Gastrocnemius medialis (tissue), 4 donors: Measurements from ENCODE around the gene TMEM217. TPM values are rescaled to one million over a fixed set of nuclear protein-coding genes. Genes with fewer than 3 reads are reported as not detected.

ENCODE experiments used
- ATAC-seq, 2 donors: fragments of 150-250 bp; one replicate each; pipeline ENCODE4 v1.9.1; 2016
- DNase-seq, 2 donors: peaks; one replicate each; pipeline ENCODE4 v3.0.0-alpha.2; 2019
- H3K27ac ChIP-seq, 4 donors: fragments of 200-600 bp; sonication (generic); 1 replicate in 1 of 4; 2 replicates in 3 of 4; pipeline ENCODE4 v1.5.1; 2016 to 2018; ENCODE audit warnings: mild to moderate bottlenecking in 2 of 4, moderate library complexity in 1 of 4
- H3K27me3 ChIP-seq, 3 donors: fragments of 200-600 bp; sonication (generic) in 2 of 3; 1 replicate in 1 of 3; 2 replicates in 2 of 3; pipeline versions ENCODE4 v1.5.1 to v1.6.0; 2016 to 2019; ENCODE audit warnings: mild to moderate bottlenecking in 1 of 3, moderate library complexity in 1 of 3
- H3K36me3 ChIP-seq, 2 donors: fragments of 200-600 bp; sonication (generic) in 1 of 2; one replicate each; pipeline ENCODE4 v1.5.1; 2017 to 2018
- H3K4me1 ChIP-seq, 2 donors: fragments of 200-600 bp; sonication (generic) in 1 of 2; one replicate each; pipeline ENCODE4 v1.5.1; 2016 to 2017; ENCODE audit warnings: mild to moderate bottlenecking in 2 of 2
- H3K4me3 ChIP-seq, 4 donors: fragments of 200-600 bp; sonication (generic) in 3 of 4; 1 replicate in 1 of 4; 2 replicates in 3 of 4; pipeline ENCODE4 v1.5.1; 2016 to 2019; ENCODE audit warnings: mild to moderate bottlenecking in 2 of 4
- H3K9me3 ChIP-seq, 3 donors: fragments of 200-600 bp; sonication (generic) in 2 of 3; 1 replicate in 1 of 3; 2 replicates in 2 of 3; pipeline ENCODE4 v1.5.1; 2016 to 2019
- CTCF ChIP-seq, 5 experiments: fragments of 450-650 bp in 3 of 5; fragments of 200-600 bp in 2 of 5; sonication (generic) in 2 of 5; IDR thresholded peaks in 4 of 5; conservative IDR thresholded peaks in 1 of 5; 1 replicate in 4 of 5; 2 replicates in 1 of 5; pipeline ENCODE4 v1.5.1; 2016 to 2019; ENCODE audit warnings: antibody characterized with exemption in 5 of 5, mild to moderate bottlenecking in 3 of 5, moderate library complexity in 3 of 5
- POLR2A ChIP-seq, 2 donors: fragments of 450-650 bp; IDR thresholded peaks; one replicate each; pipeline ENCODE4 v1.6.1; 2017; ENCODE audit warnings: antibody characterized with exemption in 2 of 2, mild to moderate bottlenecking in 2 of 2, moderate library complexity in 2 of 2
- in situ Hi-C, 4 donors: fragments of 200-750 bp; cut with MboI; loops; one replicate each; pipeline versions ENCODE4 v1.15.0 to v1.8.0; 2017; ENCODE audit warnings: low sequenced_read_pairs in 4 of 4
- intact Hi-C: fragments of 100-400 bp; cut with DNase I; formaldehyde crosslinking; loops from one replicate; pipeline ENCODE4 v1.15.1; 2023; ENCODE audit warnings: low total_unique reads
- total RNA-seq, 4 donors: library from RNA; depleted of rRNA; stranded (reverse); fragments of >200 nt; gene quantifications; one replicate each; pipeline versions ENCODE4 v1.1.0 to v1.2.3, GENCODE V29; 2016

The TMEM217 gene
- total RNA-seq, 4 donors from 2014 or later = 0.22 TPM; not detected in 3

- intact Hi-C loops = loop anchor here (1.0 to 5.0 kb wide), 7 partner anchors 39 to 442 kb away; partner anchors contain the start of genes C6orf89 and PIM1
- no peak for DNase-seq
- H3K36me3 ChIP-seq = no peaks in the 10 kb centered on the region
- H3K4me1 ChIP-seq = peaks cover 0 to 7% of the 10 kb centered on the region in 2 donors
- H3K27me3 ChIP-seq = no peaks in the 10 kb centered on the region
- in situ Hi-C loops = loop anchor here (10.0 to 25.0 kb wide), 4 partner anchors 185 to 325 kb away; partner anchors contain the start of gene C6orf89 (in 3 of the 4)
- no peak for ATAC-seq
- H3K9me3 ChIP-seq = no peaks in the 10 kb centered on the region
- H3K4me3 ChIP-seq = no peak overlapping the region
- TF ChIP-seq POLR2A (IDR thresholded peaks at IDR 0.05) (no peak), CTCF (IDR thresholded peaks at IDR 0.05 in 4 of 5, conservative IDR thresholded peaks at IDR 0.05 in 1 of 5) (no peak)
- no peak overlapping the region for H3K27ac ChIP-seq
These were observed 48.3 kb downstream of the TMEM217 start for GRCh38 chr6:37209461-37210205.

DNA sequence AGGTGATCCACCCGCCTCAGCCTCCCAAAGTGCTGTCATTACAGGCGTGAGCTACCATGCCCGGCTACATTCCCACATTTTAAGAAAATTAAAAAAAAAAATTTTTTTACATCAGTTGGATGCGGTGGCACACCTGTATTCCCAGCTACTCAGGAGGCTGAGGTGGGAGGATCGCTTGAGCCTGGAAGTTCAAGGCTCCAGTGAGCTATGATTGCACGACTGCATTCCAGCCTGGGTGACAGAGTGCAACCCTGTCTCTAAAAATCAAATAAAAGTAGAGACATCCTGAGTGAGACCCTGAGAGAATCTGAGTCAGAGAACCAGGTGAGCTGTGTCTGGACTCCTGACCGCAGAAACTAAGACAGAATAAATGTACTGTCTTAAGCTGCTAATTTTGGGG lies 49.2 kb downstream of the TMEM217 start:
- intact Hi-C loops = no loop called here
- peaks cover 0 to 7% of the 10 kb centered on the region in 2 donors for H3K4me1 ChIP-seq

GRCh38 chr6:37207903-37208456 lies 50.0 kb downstream of the TMEM217 start:
- in situ Hi-C loops (loop anchor here in 2 of 4 donors (10.0 to 25.0 kb wide), 2 partner anchors 183 to 321 kb away; partner anchors contain the start of gene C6orf89 (in 2 of the 2)), intact Hi-C loops (no loop called here)
- Histone ChIP-seq H3K27me3 (no peaks in the 10 kb centered on the region), H3K4me1 (peaks cover 0 to 7% of the 10 kb centered on the region in 2 donors), H3K9me3 (no peaks in the 10 kb centered on the region), H3K36me3 (no peaks in the 10 kb centered on the region), H3K27ac (no peak overlapping the region), H3K4me3 (no peak overlapping the region)
- TF ChIP-seq POLR2A (IDR thresholded peaks at IDR 0.05) (no peak), CTCF (IDR thresholded peaks at IDR 0.05 in 4 of 5, conservative IDR thresholded peaks at IDR 0.05 in 1 of 5) (peak; percentile 50 to 79 (median 69))
- DNase-seq = peak; percentile 44 to 72
- peak in 1 of 2 donors; percentile 63 for ATAC-seq

More for the DNA sequence above, 49.2 kb downstream of the TMEM217 start:
- TF ChIP-seq CTCF (IDR thresholded peaks at IDR 0.05 in 4 of 5, conservative IDR thresholded peaks at IDR 0.05 in 1 of 5) = no peak
- no peak for TF ChIP-seq POLR2A (IDR thresholded peaks at IDR 0.05)
- no peak overlapping the region for H3K27ac ChIP-seq
- ATAC-seq = no peak
- H3K36me3 ChIP-seq = no peaks in the 10 kb centered on the region
- H3K4me3 ChIP-seq = no peak overlapping the region
- no peaks in the 10 kb centered on the region for H3K27me3 ChIP-seq
- in situ Hi-C loops = loop anchor here in 2 of 4 donors (10.0 to 25.0 kb wide), 2 partner anchors 184 to 321 kb away; partner anchors contain the start of gene C6orf89 (in 2 of the 2)
- H3K9me3 ChIP-seq = no peaks in the 10 kb centered on the region
- DNase-seq = no peak

DNA sequence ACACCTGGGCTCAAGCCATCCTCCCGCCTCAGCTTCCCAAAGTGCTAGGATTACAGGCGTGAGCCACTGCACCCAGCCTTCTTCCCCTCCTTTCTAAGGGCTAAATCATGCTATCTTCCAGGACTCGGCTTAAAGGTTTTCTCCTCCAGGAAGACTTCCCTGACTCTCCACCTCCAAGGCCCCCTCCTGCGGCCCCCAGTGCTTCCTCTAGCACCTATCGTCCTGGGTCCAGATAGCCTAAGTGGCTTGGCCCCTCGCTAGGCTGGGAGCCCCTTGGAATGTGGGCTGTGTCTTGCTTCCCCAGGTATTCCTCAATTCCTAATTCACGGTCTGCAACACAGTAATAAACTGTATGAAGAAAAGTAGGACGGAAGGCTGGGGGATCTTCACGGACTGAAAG lies 51.3 kb downstream of the TMEM217 start:
- no peaks in the 10 kb centered on the region for H3K27me3 ChIP-seq
- TF ChIP-seq CTCF (IDR thresholded peaks at IDR 0.05 in 4 of 5, conservative IDR thresholded peaks at IDR 0.05 in 1 of 5) (no peak), POLR2A (IDR thresholded peaks at IDR 0.05) (no peak)
- no peak overlapping the region for H3K27ac ChIP-seq
- H3K36me3 ChIP-seq = no peaks in the 10 kb centered on the region
- DNase-seq = no peak
- intact Hi-C loops = no loop called here
- H3K9me3 ChIP-seq = no peaks in the 10 kb centered on the region
- in situ Hi-C loops = loop anchor here in 2 of 4 donors (10.0 to 25.0 kb wide), 2 partner anchors 182 to 319 kb away; partner anchors contain the start of gene C6orf89 (in 2 of the 2)
- peaks cover 0 to 7% of the 10 kb centered on the region in 2 donors for H3K4me1 ChIP-seq
- ATAC-seq = no peak
- H3K4me3 ChIP-seq = no peak overlapping the region
